ENCODE measurements around the gene AKAP3. TPM values are rescaled to one million over a fixed set of nuclear protein-coding genes. Genes with fewer than 3 reads are reported as not detected.
A peak's percentile ranks its signal among the peaks of the same experiment; 100 is the strongest.

Gene AKAP3
- 0.06 and 1.0 TPM in 2 replicates for total RNA-seq

DNA sequence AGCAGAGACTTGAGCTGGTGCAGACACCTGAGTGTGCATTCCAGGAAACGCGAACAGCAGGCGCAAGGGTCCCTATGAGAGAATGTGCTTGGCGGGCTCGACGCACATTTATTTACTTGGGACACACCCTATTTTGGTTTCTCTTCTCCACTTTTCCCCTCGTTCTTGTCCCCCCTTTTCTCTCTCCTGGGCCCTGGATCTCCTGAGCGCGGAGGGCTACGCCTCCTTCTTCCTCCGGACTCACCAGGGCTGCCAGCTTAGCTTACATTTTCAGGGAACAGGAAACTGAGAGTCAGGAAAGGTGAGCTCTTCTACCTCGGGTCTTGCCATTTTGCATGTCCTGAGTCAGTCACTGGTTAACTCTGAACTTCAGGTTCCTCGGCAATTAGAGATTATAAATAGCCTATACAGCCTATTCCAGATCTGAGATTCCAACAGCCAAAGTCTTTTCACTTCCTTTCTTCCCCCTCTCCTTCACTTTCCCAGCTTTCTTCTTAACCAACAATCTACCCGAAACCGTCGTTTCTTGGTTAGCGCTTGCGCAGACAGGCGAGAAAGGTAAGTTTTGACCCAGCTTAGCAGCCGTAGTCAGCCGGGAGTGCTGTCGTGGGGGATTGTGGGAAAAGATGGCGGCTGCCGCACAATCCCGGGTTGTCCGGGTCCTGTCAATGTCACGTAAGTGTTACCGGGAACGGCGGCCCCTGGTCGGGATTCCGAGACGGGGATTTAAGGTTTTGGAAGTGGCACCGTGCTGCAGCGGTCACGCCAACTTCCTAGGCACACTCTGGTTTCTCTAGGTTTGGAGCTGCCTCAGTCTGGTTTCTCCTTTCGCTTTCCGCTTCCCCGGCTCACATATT lies at the start of gene AKAP3, which contains the start of gene NDUFA9:
Gene AKAP3, minus strand, starts transcription at position 551 of the 857 bp plus-strand sequence. CDS start 10,855 bp downstream, outside the sequence.
Gene NDUFA9, plus strand, starts transcription at position 614 of the 857 bp plus-strand sequence. Its CDS starts 13 bp downstream, at position 627.
- DNase-seq (ENCODE audit: low read depth), result peak; percentile 72
- H3K4me3 ChIP-seq (ENCODE audit: low read depth, low read length), result peak within 1 kb of the TSS; percentile 77
- TF ChIP-seq, protein P1, sequence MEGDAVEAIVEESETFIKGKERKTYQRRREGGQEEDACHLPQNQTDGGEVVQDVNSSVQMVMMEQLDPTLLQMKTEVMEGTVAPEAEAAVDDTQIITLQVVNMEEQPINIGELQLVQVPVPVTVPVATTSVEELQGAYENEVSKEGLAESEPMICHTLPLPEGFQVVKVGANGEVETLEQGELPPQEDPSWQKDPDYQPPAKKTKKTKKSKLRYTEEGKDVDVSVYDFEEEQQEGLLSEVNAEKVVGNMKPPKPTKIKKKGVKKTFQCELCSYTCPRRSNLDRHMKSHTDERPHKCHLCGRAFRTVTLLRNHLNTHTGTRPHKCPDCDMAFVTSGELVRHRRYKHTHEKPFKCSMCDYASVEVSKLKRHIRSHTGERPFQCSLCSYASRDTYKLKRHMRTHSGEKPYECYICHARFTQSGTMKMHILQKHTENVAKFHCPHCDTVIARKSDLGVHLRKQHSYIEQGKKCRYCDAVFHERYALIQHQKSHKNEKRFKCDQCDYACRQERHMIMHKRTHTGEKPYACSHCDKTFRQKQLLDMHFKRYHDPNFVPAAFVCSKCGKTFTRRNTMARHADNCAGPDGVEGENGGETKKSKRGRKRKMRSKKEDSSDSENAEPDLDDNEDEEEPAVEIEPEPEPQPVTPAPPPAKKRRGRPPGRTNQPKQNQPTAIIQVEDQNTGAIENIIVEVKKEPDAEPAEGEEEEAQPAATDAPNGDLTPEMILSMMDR (conservative IDR thresholded peaks at IDR 0.05; ENCODE audit: low read depth, low read length), result no peak

DNA sequence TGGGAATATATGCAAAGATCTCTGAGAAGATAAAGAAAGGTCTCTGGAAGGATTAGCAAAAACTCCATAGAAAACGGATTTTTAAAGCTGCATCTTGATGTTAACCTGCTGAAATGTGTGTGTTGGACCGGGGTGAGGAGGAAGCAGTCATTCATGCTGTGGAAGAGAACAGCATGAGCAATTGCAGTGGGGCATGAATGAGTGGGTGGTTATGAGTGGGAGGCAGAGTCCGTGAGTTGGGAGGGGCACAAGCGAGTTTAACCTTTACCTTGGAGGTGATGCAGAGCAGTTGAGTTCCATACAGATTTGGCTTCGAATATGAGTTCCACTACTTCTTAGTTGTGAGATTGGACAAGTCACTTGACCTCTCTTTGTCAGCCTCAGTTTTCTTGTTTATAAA lies 41.9 kb upstream of the AKAP3 start:
- DNase-seq (ENCODE audit: low read depth), result no peak

DNA sequence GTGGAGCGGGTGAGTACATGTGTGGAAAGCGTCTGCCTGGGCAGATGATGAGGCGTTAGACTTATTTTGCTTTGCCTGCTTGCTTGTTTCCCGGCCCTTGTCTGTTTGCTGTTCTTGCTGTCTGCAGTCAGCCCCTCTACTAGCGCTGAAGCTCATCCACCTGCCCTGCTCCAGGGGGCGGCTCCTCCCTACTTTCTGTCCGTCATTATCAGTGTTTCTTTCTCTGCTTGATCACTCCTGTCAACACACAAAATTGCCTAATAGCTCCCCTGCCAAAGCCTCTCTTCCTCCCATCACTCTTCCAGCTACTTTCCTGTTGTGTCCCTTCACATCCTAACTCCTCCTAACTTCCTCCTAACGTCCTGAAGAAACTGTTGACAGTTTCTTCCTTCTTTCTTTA lies 36.5 kb upstream of the AKAP3 start:
- no peak overlapping the region for H3K4me3 ChIP-seq (ENCODE audit: low read depth, low read length)
- no peak for DNase-seq (ENCODE audit: low read depth)
- TF ChIP-seq, protein P1 (conservative IDR thresholded peaks at IDR 0.05; ENCODE audit: low read depth, low read length), result no peak

More for the DNA sequence above, 41.9 kb upstream of the AKAP3 start:
- H3K4me3 ChIP-seq (ENCODE audit: low read depth, low read length), result no peak overlapping the region
- TF ChIP-seq, protein P1 (conservative IDR thresholded peaks at IDR 0.05; ENCODE audit: low read depth, low read length), result no peak

DNA sequence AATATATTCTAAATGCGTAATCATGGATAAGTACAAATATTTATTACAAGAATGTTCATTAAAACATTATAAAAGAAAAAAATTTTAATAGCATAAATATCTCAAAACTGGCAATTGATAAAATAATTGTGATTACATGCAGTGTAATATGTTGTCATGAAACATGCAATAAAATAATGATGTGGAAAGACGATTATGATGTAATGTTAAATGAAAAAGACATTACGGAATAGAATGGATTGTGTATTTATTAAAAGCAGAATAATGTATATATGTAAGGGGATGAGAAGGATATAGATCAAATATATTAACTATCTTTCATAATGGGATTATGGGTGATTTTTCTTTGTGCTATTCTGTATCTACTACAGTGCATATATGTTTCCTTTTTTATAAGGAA lies 32.9 kb upstream of the AKAP3 start:
- DNase-seq (ENCODE audit: low read depth), result no peak
- no peak overlapping the region for H3K4me3 ChIP-seq (ENCODE audit: low read depth, low read length)
- TF ChIP-seq, protein P1 (conservative IDR thresholded peaks at IDR 0.05; ENCODE audit: low read depth, low read length), result no peak

DNA sequence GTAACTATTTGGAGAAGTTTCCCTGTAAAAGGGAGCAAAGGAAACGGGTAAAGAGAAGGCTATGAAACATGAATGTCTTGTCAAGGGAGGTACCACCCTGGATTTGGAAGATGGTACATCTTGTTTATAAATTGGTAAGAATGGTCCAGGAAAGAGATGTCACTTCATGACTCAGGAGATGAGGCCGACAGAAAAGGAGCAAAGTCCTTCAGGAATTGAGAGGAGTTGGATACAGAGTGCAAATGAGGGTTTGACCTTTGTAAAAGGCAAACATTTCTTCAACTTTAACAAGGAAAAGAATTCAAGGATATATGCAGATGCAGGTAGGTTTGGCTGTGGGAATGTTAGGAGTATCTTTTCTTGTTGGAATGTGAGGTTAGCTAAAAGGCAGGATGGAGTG lies 30.9 kb upstream of the AKAP3 start:
- TF ChIP-seq, protein P1 (conservative IDR thresholded peaks at IDR 0.05; ENCODE audit: low read depth, low read length), result no peak
- H3K4me3 ChIP-seq (ENCODE audit: low read depth, low read length), result no peak overlapping the region
- DNase-seq (ENCODE audit: low read depth), result no peak

DNA sequence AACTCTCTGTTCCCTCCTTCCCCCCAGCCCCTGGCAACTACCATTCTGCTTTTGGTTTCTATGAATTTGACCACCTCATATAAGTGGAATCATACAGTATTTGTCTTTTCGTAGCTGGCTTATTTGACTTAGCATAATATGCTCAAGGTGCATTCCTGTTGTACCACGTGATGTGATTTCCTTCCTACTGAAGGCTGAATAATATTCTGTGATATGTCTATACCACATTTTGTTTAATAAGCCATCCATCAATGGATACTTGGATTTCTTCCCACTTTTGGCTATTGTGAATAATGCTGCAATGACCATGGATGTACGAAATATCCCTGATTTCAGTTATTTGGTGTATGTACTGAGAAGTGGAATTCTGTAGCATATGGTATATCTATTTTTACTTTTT lies 16.4 kb upstream of the AKAP3 start:
- no peak overlapping the region for H3K4me3 ChIP-seq (ENCODE audit: low read depth, low read length)
- TF ChIP-seq, protein P1 (conservative IDR thresholded peaks at IDR 0.05; ENCODE audit: low read depth, low read length), result no peak
- no peak for DNase-seq (ENCODE audit: low read depth)
